GM12873 (cell line): Measurements from ENCODE around the gene TP53BP1.

Experiments
- TF ChIP-seq, protein P1 (sequence below): IDR thresholded peaks from 2 replicates; pipeline ENCODE4 v1.5.1; 2012; ENCODE audit warnings: low read depth, mild to moderate bottlenecking, moderate library complexity, low read length, control low read depth; ENCODE audit not compliant: insufficient read depth; ENCODE audit errors: missing control alignments

Gene TP53BP1

DNA sequence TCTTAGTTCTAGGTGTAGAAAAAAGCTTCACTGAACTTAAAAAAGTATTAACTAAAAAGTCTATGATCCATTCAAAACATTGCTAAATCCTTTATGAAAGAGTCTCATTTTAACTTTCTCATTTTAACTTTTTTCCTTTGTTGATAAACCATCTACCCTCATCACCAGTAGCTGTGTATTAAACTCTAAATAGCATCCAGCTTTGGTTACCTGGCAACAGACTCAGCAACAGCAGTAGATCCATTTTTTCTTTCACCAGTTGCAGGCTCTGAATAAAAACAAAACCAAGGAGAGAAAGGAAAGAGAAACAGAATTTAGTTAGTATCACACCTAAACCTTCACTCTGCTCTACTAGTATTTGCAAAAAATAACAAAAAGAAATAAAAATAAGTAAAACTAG is 51.6 kb downstream of the TP53BP1 start:
- TF ChIP-seq, protein P1, sequence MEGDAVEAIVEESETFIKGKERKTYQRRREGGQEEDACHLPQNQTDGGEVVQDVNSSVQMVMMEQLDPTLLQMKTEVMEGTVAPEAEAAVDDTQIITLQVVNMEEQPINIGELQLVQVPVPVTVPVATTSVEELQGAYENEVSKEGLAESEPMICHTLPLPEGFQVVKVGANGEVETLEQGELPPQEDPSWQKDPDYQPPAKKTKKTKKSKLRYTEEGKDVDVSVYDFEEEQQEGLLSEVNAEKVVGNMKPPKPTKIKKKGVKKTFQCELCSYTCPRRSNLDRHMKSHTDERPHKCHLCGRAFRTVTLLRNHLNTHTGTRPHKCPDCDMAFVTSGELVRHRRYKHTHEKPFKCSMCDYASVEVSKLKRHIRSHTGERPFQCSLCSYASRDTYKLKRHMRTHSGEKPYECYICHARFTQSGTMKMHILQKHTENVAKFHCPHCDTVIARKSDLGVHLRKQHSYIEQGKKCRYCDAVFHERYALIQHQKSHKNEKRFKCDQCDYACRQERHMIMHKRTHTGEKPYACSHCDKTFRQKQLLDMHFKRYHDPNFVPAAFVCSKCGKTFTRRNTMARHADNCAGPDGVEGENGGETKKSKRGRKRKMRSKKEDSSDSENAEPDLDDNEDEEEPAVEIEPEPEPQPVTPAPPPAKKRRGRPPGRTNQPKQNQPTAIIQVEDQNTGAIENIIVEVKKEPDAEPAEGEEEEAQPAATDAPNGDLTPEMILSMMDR: no peak

DNA sequence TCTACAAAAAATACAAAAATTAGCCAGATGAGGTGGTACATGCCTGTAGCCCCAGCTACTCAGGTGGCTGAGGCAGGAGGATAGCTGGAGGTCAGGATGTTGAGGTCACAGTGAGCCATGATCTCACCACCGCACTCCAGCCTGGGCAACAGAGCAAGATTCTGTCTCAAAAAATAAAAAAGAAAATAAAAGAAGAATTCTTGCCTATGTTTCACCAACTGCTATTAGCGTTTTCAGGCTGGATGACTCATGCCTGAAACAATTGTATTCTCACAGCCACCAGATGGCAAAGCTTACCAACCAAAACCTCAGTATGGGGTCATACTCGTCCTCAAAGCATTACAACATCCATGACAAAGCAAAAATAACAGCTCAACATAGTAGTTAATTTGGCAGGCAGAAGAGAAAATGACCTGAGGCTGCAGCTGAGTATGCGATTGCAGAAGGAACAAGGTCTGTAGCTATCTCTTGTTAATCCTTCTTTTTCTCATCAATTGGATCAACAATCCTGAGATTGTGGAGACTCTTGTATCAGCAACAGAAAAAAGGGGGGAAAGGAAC is 52.2 kb downstream of the TP53BP1 start:
- TF ChIP-seq, protein P1: peak; percentile 33

DNA sequence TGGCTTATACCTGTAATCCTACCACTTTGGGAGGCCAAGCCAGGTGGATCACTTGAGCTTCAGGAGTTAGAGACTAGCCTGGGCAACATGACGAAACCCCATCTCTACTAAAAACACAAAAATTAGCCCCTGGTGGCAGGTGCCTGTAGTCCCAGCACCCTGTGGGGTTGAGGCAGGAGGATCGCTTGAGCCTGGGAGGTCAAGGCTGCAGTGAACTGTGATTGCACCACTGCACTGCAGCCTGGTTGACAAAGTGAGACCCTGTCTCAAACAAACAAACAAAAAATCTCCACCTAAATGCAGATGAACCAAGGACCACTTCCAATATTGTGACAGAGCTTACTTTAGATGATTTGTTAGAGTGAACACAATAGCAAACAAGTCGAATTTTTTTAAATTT is 53.7 kb downstream of the TP53BP1 start:
- TF ChIP-seq, protein P1: no peak

DNA sequence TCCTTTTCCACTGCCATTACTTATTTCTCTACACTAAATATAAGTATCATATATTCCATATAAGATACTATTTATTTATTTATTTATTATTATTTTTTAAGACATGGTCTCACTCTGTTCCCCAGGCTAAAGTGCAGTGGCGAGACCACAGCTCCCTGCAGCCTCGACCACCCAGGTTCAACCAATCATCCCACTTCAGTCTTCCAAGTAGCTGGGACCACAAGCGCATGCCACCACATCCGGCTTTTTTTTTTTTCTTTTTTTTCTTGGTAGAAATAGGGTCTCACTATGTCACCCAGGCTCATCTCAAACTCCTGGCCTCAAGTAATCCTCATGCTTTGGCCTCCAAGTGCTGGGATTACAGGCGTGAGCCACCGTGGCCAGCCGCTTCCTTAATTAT is 56.6 kb downstream of the TP53BP1 start:
- TF ChIP-seq, protein P1: no peak

DNA sequence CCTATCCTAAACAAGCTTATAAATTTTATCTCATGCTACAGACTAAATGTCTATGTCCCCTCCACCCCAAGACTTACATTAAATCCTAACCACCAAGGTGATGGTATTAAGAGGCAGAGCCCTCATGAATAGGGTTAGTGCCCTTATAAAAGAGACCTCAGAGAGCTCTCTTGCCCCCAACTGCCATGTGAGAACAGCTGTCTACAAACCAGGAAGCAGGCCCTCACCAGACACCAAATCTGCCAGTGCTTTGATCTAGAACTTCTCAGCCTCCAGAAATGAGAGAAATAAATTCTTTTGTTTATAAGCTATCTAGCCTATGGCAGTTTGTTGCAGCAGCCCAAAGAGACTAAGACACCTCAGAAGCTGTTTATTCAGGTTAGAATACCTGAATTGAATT is 58.5 kb downstream of the TP53BP1 start:
- TF ChIP-seq, protein P1: no peak

DNA sequence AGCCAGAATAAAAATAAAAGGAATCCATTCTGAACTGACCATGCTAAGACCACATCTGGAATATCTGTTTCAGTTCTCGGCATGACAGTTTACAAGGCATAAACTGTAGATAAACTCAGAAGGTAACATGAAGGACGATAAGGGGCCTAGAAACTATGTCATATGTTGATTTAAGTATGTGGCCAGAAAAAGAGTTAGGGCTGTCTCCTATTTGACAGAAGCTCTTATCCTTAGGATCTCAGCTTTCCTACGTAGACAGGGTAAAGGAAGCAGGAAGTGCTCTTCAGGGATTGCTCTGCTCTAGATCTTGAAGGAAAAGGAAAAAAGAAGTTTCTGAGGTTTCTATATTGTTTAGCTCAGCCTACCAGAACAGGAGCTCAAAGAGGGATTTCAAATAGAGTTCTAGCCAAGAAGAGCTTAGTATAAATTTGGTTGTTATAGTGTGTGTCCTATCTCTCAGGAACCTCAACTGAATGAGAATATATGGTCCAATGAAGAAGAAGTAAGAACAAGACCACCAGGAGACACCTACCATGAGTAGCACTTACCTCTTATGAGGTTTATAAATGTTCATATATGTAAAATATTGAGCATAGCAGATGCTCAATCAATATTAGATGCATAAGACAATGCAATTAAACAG is 59.2 kb downstream of the TP53BP1 start:
- TF ChIP-seq, protein P1: no peak

DNA sequence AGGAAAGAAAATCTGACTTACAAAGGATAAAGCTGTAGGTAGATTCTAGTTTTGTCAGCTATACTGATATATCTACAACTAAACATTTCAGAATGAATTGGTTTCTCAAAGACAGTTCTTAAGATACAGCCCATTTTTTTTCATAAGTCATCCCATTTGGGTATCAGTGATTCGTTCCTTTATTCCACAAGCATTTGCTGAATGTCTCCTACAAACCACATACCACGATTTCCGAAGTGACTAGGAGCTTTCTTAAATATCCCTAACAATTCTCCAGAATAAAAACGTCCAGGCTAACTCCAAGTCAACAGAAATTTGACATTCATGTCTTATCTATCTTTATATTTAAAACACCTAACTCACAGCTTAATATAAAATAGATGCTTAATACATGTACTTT is 59.8 kb downstream of the TP53BP1 start:
- TF ChIP-seq, protein P1: no peak
